Measurements from ENCODE around the gene PMP22. TPM values are rescaled to one million over a fixed set of nuclear protein-coding genes. Genes with fewer than 3 reads are reported as not detected.
A peak's percentile ranks its signal among the peaks of the same experiment; 100 is the strongest.

PMP22 gene
- total RNA-seq, 4 donors from 2014 or later, result 224 to 387 (median 297) TPM

DNA sequence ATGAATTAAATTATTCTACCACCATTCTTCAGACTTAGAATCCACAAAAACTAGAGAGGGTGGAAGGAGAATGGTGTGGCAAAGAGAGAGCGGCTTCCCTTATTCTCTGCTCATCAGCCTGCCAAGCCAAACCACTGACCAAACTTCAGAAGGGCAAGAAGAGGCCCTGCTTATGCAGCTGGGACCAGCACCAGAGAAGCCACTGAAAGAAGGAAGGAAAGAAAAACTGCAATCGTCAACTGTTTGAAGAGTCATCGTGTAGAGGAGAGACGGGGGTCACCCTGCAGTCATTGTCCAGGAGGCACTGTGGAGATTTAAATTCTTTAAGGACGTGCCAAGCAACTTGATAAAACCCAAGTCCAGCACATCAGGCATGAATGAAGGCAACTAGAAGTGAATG lies 15.6 kb downstream of the PMP22 start:
- TF ChIP-seq, protein P1, sequence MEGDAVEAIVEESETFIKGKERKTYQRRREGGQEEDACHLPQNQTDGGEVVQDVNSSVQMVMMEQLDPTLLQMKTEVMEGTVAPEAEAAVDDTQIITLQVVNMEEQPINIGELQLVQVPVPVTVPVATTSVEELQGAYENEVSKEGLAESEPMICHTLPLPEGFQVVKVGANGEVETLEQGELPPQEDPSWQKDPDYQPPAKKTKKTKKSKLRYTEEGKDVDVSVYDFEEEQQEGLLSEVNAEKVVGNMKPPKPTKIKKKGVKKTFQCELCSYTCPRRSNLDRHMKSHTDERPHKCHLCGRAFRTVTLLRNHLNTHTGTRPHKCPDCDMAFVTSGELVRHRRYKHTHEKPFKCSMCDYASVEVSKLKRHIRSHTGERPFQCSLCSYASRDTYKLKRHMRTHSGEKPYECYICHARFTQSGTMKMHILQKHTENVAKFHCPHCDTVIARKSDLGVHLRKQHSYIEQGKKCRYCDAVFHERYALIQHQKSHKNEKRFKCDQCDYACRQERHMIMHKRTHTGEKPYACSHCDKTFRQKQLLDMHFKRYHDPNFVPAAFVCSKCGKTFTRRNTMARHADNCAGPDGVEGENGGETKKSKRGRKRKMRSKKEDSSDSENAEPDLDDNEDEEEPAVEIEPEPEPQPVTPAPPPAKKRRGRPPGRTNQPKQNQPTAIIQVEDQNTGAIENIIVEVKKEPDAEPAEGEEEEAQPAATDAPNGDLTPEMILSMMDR (IDR thresholded peaks at IDR 0.05), result no peak
- ATAC-seq (ENCODE audit: low FRiP score) (no peak), DNase-seq (ENCODE audit: low spot score) (no peak)

DNA sequence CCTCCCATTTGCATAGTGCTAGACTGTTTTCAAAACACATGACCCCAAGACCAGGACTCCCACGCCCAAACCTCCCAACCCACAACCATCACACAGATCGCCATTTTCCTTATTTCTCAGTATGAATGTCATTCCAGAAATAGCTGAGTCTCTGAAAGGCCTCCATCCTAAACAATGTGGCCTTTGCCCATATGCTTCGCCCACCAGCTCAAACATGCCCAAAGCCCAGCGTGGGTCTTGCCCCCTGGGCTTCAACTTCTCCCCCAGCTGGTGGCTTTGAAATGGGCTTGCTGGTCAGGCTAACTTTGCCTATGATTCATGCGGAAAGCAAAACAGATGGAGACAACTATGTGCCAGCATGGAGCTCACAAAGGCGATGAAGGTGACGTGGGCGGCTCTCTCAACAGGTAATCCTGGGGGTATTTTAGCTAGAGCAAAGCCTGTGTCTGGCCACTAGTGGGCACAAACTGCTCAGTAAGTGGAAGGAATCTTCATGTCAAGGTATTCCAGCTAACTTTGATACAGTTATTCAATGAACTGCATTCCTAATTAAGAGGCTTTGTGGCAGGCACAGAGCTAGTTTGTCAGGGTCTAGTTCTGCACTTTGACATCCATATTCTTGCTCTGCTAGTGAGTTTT lies 17.1 kb downstream of the PMP22 start:
- no peak for DNase-seq (ENCODE audit: low spot score)
- ATAC-seq (ENCODE audit: low FRiP score), result no peak

DNA sequence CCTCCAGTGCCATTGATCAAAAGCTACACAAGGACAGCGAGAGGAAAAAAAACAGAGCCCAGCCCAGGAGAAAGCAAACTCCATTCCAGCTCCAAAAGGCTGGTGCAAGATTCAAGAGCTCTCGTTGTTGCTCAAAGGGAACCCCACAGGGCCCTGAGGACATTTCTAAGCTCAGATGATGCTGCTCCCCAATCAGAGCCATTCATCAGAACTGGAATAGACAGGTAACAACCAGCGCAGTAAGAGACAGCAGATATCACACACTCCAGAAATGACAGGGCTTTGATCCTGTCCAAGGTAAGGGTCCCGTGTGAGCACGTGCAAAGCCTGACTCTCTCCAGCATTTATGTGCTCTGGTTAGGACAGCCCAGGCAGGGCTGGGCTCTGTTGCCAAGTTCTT lies 20.1 kb downstream of the PMP22 start:
- DNase-seq (ENCODE audit: low spot score), result no peak
- no peak for ATAC-seq (ENCODE audit: low FRiP score)

More for the DNA sequence above, 17.1 kb downstream of the PMP22 start:
- TF ChIP-seq, protein P1 (IDR thresholded peaks at IDR 0.05), result no peak

DNA sequence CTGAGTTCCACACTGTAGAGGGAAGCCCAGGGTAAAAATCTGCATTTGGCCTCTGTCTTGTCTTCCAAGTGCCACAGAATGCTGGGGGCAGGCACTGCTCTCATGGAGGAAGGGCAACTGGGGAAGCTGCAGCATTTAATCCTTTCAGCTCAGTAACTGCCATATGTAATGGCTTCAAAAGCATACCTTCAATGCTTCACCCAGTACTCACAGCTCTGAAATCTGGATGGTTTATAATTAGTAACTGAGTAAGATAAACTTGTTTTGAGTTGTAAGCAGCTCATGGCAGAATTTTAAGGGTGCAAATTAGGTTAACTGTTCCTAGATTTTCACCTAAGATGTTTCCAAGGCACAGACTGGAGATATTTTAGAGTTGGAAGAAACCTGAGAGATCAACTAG lies 24.5 kb downstream of the PMP22 start:
- no peak for DNase-seq (ENCODE audit: low spot score)
- TF ChIP-seq, protein P1 (IDR thresholded peaks at IDR 0.05), result no peak
- no peak for ATAC-seq (ENCODE audit: low FRiP score)

More for the DNA sequence above, 20.1 kb downstream of the PMP22 start:
- TF ChIP-seq, protein P1 (IDR thresholded peaks at IDR 0.05), result no peak

DNA sequence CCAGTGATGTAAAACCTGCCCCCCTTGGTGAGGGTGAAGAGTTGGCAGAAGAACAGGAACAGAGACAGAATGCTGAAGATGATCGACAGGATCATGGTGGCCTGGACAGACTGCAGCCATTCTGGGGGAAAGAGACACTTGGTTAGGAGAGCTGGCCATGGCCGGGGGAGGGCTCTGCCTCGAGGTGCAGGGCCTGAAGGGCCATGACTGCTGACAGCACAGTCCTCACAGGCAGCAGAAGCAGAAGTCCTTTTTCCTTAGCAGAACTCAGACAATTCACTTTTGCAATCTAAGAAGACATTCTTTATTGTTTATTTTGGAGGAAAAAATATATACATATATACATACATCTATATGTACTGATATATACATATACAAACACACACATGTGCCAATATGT lies 25.6 kb downstream of the PMP22 start:
- ATAC-seq (ENCODE audit: low FRiP score) (no peak), DNase-seq (ENCODE audit: low spot score) (no peak)
- TF ChIP-seq, protein P1 (IDR thresholded peaks at IDR 0.05), result no peak

DNA sequence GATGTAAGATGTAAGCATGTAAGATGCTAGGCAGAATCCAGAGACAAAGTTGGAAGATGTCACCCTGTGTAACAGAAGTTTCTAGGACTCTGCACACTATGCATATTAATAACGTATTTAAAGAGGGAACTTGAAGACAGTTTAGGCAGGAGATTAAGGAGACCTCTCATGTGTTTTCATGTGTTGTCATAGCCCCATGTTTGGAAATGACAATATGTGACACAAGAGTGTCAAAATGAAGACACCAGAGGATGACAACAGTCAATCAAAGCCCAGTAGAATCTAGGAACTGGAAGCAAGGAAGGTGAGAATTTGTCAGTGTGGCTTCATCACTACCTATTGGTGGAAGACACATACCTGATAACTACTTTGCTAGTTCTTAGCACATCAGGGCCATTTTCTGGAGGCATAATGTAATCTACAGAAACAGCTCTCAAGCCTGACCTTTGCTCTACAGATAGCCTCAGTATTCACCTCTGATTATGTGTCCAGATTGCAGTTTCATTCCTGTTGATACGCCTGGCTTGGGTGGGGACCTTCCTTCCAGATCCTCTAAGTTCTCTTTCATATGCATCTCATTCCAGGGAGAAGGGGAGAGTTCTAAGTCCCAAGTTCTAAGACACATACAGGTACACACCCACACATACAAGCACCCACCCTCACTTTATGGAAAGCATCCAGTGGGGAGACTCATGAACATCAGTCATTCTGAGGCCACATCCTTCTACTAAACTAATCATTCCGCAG lies 26.3 kb downstream of the PMP22 start:
- no peak for DNase-seq (ENCODE audit: low spot score)
- TF ChIP-seq, protein P1 (IDR thresholded peaks at IDR 0.05), result no peak
- ATAC-seq (ENCODE audit: low FRiP score), result no peak

DNA sequence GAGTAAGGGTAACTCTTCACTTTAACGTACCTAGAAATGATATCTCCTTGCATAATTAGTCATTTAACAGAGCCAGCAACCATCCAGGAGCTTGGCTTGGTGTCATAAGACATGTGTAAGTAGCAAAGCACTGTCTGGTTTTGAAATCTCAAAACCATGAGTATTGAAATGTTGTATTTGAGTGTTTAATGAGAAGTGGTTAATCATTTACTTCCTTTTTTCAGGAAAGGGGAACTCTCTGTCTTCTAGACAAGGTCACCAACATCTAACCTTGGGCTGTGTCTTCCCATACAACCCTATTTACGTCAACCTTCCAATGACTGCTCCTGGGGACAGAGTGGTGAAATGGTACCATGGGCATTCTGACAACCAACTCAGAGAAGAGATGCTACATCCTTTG lies 27.1 kb downstream of the PMP22 start:
- ATAC-seq (ENCODE audit: low FRiP score) (peak; percentile 19), DNase-seq (ENCODE audit: low spot score) (no peak)
- TF ChIP-seq, protein P1 (IDR thresholded peaks at IDR 0.05), result no peak

All from omental fat pad (tissue), 4 donors.